D721Med (cell line): ENCODE measurements around the gene ODF2.
"Not testable (repeated sequence)": the region's sequence is repeated elsewhere in the genome, so short reads cannot be mapped to it uniquely, and the experiment has no call there.

Experiments
- DNase-seq: peaks from one replicate; pipeline ENCODE4 v3.0.0; 2011; ENCODE audit warnings: low spot score; ENCODE audit not compliant: insufficient read length
- FAIRE-seq: peaks from 2 replicates; lab custom pipeline; 2011; peaks lifted over from hg19 to GRCh38; lab: Jason Lieb, UNC
- CTCF ChIP-seq: IDR thresholded peaks from 2 replicates; pipeline ENCODE4 v1.5.1; 2012; ENCODE audit warnings: mild to moderate bottlenecking, control low read depth; ENCODE audit not compliant: insufficient read depth; ENCODE audit errors: missing control alignments

Gene ODF2

GRCh38 chr9:128412120-128412790 is 43.6 kb upstream of the ODF2 start:
- no peak for FAIRE-seq
- TF ChIP-seq CTCF, result peak; percentile 91
- DNase-seq, result peak; percentile 65

GRCh38 chr9:128413728-128414127 is 42.1 kb upstream of the ODF2 start:
- DNase-seq, FAIRE-seq: not testable (repeated sequence)

- FAIRE-seq (no peak), DNase-seq (no peak)
- no peak for TF ChIP-seq CTCF
Measured at GRCh38 chr9:128414461-128414860, 41.3 kb upstream of the ODF2 start.

GRCh38 chr9:128415281-128415680 is 40.5 kb upstream of the ODF2 start:
- no peak for DNase-seq
- no peak for TF ChIP-seq CTCF
- no peak for FAIRE-seq

- no peak for DNase-seq
- no peak for TF ChIP-seq CTCF
- no peak for FAIRE-seq
Measured at GRCh38 chr9:128416014-128416413, 39.8 kb upstream of the ODF2 start.

GRCh38 chr9:128416432-128417019 is 39.3 kb upstream of the ODF2 start:
- no peak for TF ChIP-seq CTCF
- DNase-seq, result no peak
- FAIRE-seq, result no peak

- TF ChIP-seq CTCF, result no peak
- FAIRE-seq (no peak), DNase-seq (no peak)
Measured at GRCh38 chr9:128419061-128419925, 36.5 kb upstream of the ODF2 start.
